Activated gamma-delta T cell treated with Interleukin-2 at 50 U/mL for 16 hours (primary cell): ENCODE results near the gene KIF19.

Experiments
- DNase-seq: peaks from one replicate; pipeline ENCODE4 v3.0.0-alpha.2; 2020

Gene KIF19

GRCh38 chr17:74343121-74343520 is 17.1 kb downstream of the KIF19 start:
- DNase-seq: no peak

GRCh38 chr17:74343526-74344284 is 17.7 kb downstream of the KIF19 start:
- no peak for DNase-seq

- DNase-seq: no peak
Observed at GRCh38 chr17:74344658-74345057, 18.6 kb downstream of the KIF19 start.

GRCh38 chr17:74345433-74346241 is 19.6 kb downstream of the KIF19 start:
- DNase-seq: no peak

- no peak for DNase-seq
Observed at GRCh38 chr17:74347646-74348045, 21.6 kb downstream of the KIF19 start.

- no peak for DNase-seq
Observed at GRCh38 chr17:74349120-74349519, 23.1 kb downstream of the KIF19 start.

GRCh38 chr17:74350486-74350885 is 24.5 kb downstream of the KIF19 start:
- no peak for DNase-seq

GRCh38 chr17:74351552-74352210 is 25.7 kb downstream of the KIF19 start:
- DNase-seq: no peak

GRCh38 chr17:74353446-74354060 is 27.5 kb downstream of the KIF19 start:
- no peak for DNase-seq

- DNase-seq: peak; percentile 21
Observed at GRCh38 chr17:74354123-74354522, 28.1 kb downstream of the KIF19 start.

- DNase-seq: no peak
Observed at GRCh38 chr17:74354561-74354960, 28.5 kb downstream of the KIF19 start.

GRCh38 chr17:74355065-74355464 is 29.0 kb downstream of the KIF19 start:
- no peak for DNase-seq

- no peak for DNase-seq
Observed at GRCh38 chr17:74356646-74357465, 30.8 kb downstream of the KIF19 start.

- DNase-seq: no peak
Observed at GRCh38 chr17:74357466-74357809, 31.4 kb downstream of the KIF19 start.

- DNase-seq: no peak
Observed at GRCh38 chr17:74358697-74359096, 32.7 kb downstream of the KIF19 start.

- DNase-seq: no peak
Observed at GRCh38 chr17:74359916-74360315, 33.9 kb downstream of the KIF19 start.

- DNase-seq: no peak
Observed at GRCh38 chr17:74360899-74361229, 34.8 kb downstream of the KIF19 start.

- peak; percentile 30 for DNase-seq
Observed at GRCh38 chr17:74361230-74362068, 35.4 kb downstream of the KIF19 start, which contains the start of gene BTBD17. Gene BTBD17 (minus strand): TSS chr17:74361868. CDS start chr17:74361819, 49 bp downstream.

- DNase-seq: no peak
Observed at GRCh38 chr17:74362069-74362405, 36.0 kb downstream of the KIF19 start.

- DNase-seq: no peak
Observed at GRCh38 chr17:74362810-74363498, 36.9 kb downstream of the KIF19 start.

GRCh38 chr17:74367206-74367605 is 41.2 kb downstream of the KIF19 start, which contains the start of gene GPR142:
Gene GPR142 (plus strand): TSS chr17:74367506. CDS start chr17:74369541, 2,035 bp downstream.
- no peak for DNase-seq
